SU-DHL-6 (cell line): Measurements from ENCODE around the gene PRPF31.

ENCODE experiments used
- H2AFZ ChIP-seq: fragments of 200-600 bp; sonication (generic); 2 replicates; pipeline ENCODE4 v1.6.1; 2014; ENCODE audit warnings: low read depth, mild to moderate bottlenecking, moderate library complexity, mixed read lengths, antibody characterized with exemption, low read length; ENCODE audit not compliant: severe bottlenecking
- H3F3A ChIP-seq: fragments of 200-600 bp; shearing (Covaris generic); 2 replicates; pipeline ENCODE4 v1.6.0; 2016; ENCODE audit warnings: antibody characterized with exemption, mild to moderate bottlenecking; ENCODE audit not compliant: insufficient read depth
- H3K27ac ChIP-seq: fragments of 200-600 bp; sonication (generic); 2 replicates; pipeline ENCODE4 v1.5.1; 2016; ENCODE audit warnings: low read depth, mild to moderate bottlenecking, low read length, moderate library complexity, mixed read lengths
- H3K27me3 ChIP-seq: fragments of 200-600 bp; sonication (generic), shearing (Covaris generic); 2 replicates; pipeline ENCODE4 v1.6.0; 2014; ENCODE audit warnings: mild to moderate bottlenecking, low read length
- H3K36me3 ChIP-seq: fragments of 200-600 bp; sonication (generic); 2 replicates; pipeline ENCODE4 v1.6.1; 2014; ENCODE audit warnings: mild to moderate bottlenecking, low read length, mixed read lengths
- H3K4me2 ChIP-seq: fragments of 300-600, 200-600 bp; shearing (Covaris generic), sonication (generic); 2 replicates; pipeline ENCODE4 v1.6.0; 2014; ENCODE audit warnings: low read length, low read depth, mild to moderate bottlenecking; ENCODE audit not compliant: poor library complexity, severe bottlenecking
- H3K4me3 ChIP-seq: fragments of 200-600 bp; sonication (generic); 2 replicates; pipeline ENCODE4 v1.5.1; 2014; ENCODE audit warnings: antibody characterized with exemption, low read length, mild to moderate bottlenecking, mixed read lengths; ENCODE audit not compliant: insufficient read depth, poor library complexity, severe bottlenecking
- H3K79me2 ChIP-seq: fragments of 200-600 bp; sonication (generic); 2 replicates; pipeline ENCODE4 v1.6.1; 2014; ENCODE audit warnings: mild to moderate bottlenecking, low read length, moderate library complexity; ENCODE audit not compliant: insufficient read depth
- H3K9ac ChIP-seq: fragments of 200-600 bp; sonication (generic); 2 replicates; pipeline ENCODE4 v1.7.0; 2014; ENCODE audit warnings: mild to moderate bottlenecking, low read length
- H3K9me2 ChIP-seq: fragments of 200-600 bp; sonication (generic); replicated peaks from 2 replicates; pipeline ENCODE4 v1.6.1; 2014; ENCODE audit warnings: low read length; ENCODE audit not compliant: insufficient read depth
- H3K9me3 ChIP-seq: fragments of 200-600 bp; sonication (generic); 2 replicates; pipeline ENCODE4 v1.6.1; 2014; ENCODE audit warnings: low read length, mixed read lengths; ENCODE audit not compliant: insufficient read depth
- H4K20me1 ChIP-seq: fragments of 200-600 bp; sonication (generic); 2 replicates; pipeline ENCODE4 v1.6.1; 2014; ENCODE audit warnings: low read depth, mild to moderate bottlenecking, antibody characterized with exemption, low read length, moderate library complexity, mixed read lengths
- CTCF ChIP-seq: fragments of 200-600 bp; sonication (generic); IDR thresholded peaks from one replicate; pipeline ENCODE4 v1.5.1; 2017; ENCODE audit warnings: antibody characterized with exemption, mild to moderate bottlenecking, low read length, moderate library complexity; ENCODE audit not compliant: insufficient read depth, poor library complexity, severe bottlenecking
- EZH2phosphoT487 ChIP-seq: fragments of 200-600 bp; sonication (generic), shearing (Covaris generic); conservative IDR thresholded peaks from 2 replicates; pipeline ENCODE4 v1.6.1; 2018; ENCODE audit warnings: mild to moderate bottlenecking, antibody characterized with exemption, low read length, moderate library complexity, mixed read lengths

The PRPF31 gene

GRCh38 chr19:54149021-54149812 lies 33.7 kb downstream of the PRPF31 start:
- Histone ChIP-seq H4K20me1 (no peaks in the 10 kb centered on the region), H3K4me2 (no peak overlapping the region), H3F3A (peaks cover 2% of the 10 kb centered on the region; the same call in 1 of the 2 replicates), H3K79me2 (no peaks in the 10 kb centered on the region), H3K9me3 (no peaks in the 10 kb centered on the region), H3K27me3 (no peaks in the 10 kb centered on the region), H3K9ac (no peak overlapping the region), H2AFZ (no peak overlapping the region), H3K27ac (no peak overlapping the region), H3K4me3 (no peak overlapping the region), H3K9me2 (no peaks in the 10 kb centered on the region), H3K36me3 (peaks cover 3% of the 10 kb centered on the region; the same call in 1 of the 2 replicates)
- TF ChIP-seq EZH2phosphoT487 (no peak), CTCF (no peak)

- no peak overlapping the region for H3K27ac ChIP-seq
- no peaks in the 10 kb centered on the region for H3K27me3 ChIP-seq
- H3K36me3 ChIP-seq = no peaks in the 10 kb centered on the region
- H3K79me2 ChIP-seq = no peaks in the 10 kb centered on the region
- H3K9ac ChIP-seq = no peak overlapping the region
- H4K20me1 ChIP-seq = no peaks in the 10 kb centered on the region
- no peak overlapping the region for H2AFZ ChIP-seq
- H3K9me2 ChIP-seq = no peaks in the 10 kb centered on the region
- no peak overlapping the region for H3K4me2 ChIP-seq
- H3F3A ChIP-seq = peaks cover 8% of the 10 kb centered on the region; the same call in 1 of the 2 replicates
- TF ChIP-seq CTCF (no peak), EZH2phosphoT487 (no peak)
- H3K9me3 ChIP-seq = no peaks in the 10 kb centered on the region
- H3K4me3 ChIP-seq = no peak overlapping the region
Observed at GRCh38 chr19:54151362-54152035, 35.9 kb downstream of the PRPF31 start.

- H4K20me1 ChIP-seq = no peaks in the 10 kb centered on the region
- H3K9ac ChIP-seq = no peak overlapping the region
- H3K36me3 ChIP-seq = no peaks in the 10 kb centered on the region
- no peak overlapping the region for H2AFZ ChIP-seq
- no peaks in the 10 kb centered on the region for H3K27me3 ChIP-seq
- H3K9me2 ChIP-seq = no peaks in the 10 kb centered on the region
- H3F3A ChIP-seq = peaks cover 8% of the 10 kb centered on the region; the same call in 1 of the 2 replicates
- no peak overlapping the region for H3K27ac ChIP-seq
- no peak for TF ChIP-seq CTCF
- TF ChIP-seq EZH2phosphoT487 = no peak
- H3K9me3 ChIP-seq = no peaks in the 10 kb centered on the region
- H3K4me2 ChIP-seq = no peak overlapping the region
- H3K4me3 ChIP-seq = no peak overlapping the region
- no peaks in the 10 kb centered on the region for H3K79me2 ChIP-seq
Observed at GRCh38 chr19:54152267-54152666, 36.7 kb downstream of the PRPF31 start.
